Body of pancreas (tissue), 4 donors: ENCODE results near the gene CLEC9A.
"Not testable (repeated sequence)": the region's sequence is repeated elsewhere in the genome, so short reads cannot be mapped to it uniquely, and the experiment has no call there.

ENCODE experiments used
- POLR2A ChIP-seq, 3 donors: fragments of 450-650 bp; IDR thresholded peaks; one replicate each; pipeline ENCODE4 v1.6.1; 2016; ENCODE audit warnings: antibody characterized with exemption in 3 of 3, mild to moderate bottlenecking in 2 of 3
- TF ChIP-seq, protein P1 (sequence below), 7 experiments: fragments of 450-650 bp in 4 of 7; fragments of 200-600 bp in 3 of 7; sonication (generic) in 3 of 7; IDR thresholded peaks; one replicate each; pipeline ENCODE4 v1.5.1; 2016 to 2019; ENCODE audit warnings: antibody characterized with exemption in 7 of 7

DNA sequence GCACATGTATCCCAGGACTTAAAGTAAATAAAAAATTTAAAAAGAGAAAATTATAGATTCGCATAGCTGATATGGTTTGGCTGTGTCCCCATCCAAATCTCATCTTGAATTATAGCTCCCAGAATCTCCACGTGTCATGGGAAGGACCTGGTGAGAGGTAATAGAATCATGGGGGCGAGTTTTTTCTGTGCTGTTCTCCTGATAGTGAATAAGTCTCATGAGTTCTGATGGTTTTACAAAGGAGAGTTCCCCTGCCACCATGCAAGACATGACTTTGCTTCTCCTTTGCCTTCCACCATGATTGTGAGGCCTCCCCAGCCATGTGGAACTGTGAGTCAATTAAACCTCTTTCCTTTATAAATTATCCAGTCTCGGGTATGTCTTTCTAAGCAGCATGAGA is 3.8 kb upstream of the CLEC9A start:
- TF ChIP-seq, protein P1, sequence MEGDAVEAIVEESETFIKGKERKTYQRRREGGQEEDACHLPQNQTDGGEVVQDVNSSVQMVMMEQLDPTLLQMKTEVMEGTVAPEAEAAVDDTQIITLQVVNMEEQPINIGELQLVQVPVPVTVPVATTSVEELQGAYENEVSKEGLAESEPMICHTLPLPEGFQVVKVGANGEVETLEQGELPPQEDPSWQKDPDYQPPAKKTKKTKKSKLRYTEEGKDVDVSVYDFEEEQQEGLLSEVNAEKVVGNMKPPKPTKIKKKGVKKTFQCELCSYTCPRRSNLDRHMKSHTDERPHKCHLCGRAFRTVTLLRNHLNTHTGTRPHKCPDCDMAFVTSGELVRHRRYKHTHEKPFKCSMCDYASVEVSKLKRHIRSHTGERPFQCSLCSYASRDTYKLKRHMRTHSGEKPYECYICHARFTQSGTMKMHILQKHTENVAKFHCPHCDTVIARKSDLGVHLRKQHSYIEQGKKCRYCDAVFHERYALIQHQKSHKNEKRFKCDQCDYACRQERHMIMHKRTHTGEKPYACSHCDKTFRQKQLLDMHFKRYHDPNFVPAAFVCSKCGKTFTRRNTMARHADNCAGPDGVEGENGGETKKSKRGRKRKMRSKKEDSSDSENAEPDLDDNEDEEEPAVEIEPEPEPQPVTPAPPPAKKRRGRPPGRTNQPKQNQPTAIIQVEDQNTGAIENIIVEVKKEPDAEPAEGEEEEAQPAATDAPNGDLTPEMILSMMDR (IDR thresholded peaks at IDR 0.05): not testable (repeated sequence)
- not testable (repeated sequence) for TF ChIP-seq POLR2A (IDR thresholded peaks at IDR 0.05)
